Hematopoietic multipotent progenitor cell treated with erythropoietin and hydrocortisone succinate and interleukin-3 and kit ligand, for 17 days (in vitro differentiated cells): Measurements from ENCODE around the gene CEP76.
"Not testable (repeated sequence)": the region's sequence is repeated elsewhere in the genome, so short reads cannot be mapped to it uniquely, and the experiment has no call there.

Experiments used
- DNase-seq: peaks from one replicate; pipeline ENCODE4 v3.0.0-alpha.2; 2015; ENCODE audit warnings: low spot score

The CEP76 gene

GRCh38 chr18:12643756-12644155, 58.8 kb downstream of the CEP76 start:
- DNase-seq = not testable (repeated sequence)

GRCh38 chr18:12640881-12641200, 61.7 kb downstream of the CEP76 start:
- no peak for DNase-seq

GRCh38 chr18:12639990-12640880, 62.3 kb downstream of the CEP76 start:
- no peak for DNase-seq

- DNase-seq = no peak
Observed at GRCh38 chr18:12638644-12639124, 63.8 kb downstream of the CEP76 start.

GRCh38 chr18:12637901-12638643, 64.5 kb downstream of the CEP76 start:
- no peak for DNase-seq

- no peak for DNase-seq
Observed at GRCh38 chr18:12637393-12637792, 65.1 kb downstream of the CEP76 start.

GRCh38 chr18:12631831-12632477, 70.6 kb downstream of the CEP76 start:
- DNase-seq = no peak

- no peak for DNase-seq
Observed at GRCh38 chr18:12630136-12630535, 72.4 kb downstream of the CEP76 start.

GRCh38 chr18:12628706-12629702, 73.5 kb downstream of the CEP76 start:
- no peak for DNase-seq

GRCh38 chr18:12627199-12627598, 75.3 kb downstream of the CEP76 start:
- DNase-seq = not testable (repeated sequence)

- no peak for DNase-seq
Observed at GRCh38 chr18:12625241-12625640, 77.3 kb downstream of the CEP76 start.
